ENCODE results near the gene STK10.

The STK10 gene

DNA sequence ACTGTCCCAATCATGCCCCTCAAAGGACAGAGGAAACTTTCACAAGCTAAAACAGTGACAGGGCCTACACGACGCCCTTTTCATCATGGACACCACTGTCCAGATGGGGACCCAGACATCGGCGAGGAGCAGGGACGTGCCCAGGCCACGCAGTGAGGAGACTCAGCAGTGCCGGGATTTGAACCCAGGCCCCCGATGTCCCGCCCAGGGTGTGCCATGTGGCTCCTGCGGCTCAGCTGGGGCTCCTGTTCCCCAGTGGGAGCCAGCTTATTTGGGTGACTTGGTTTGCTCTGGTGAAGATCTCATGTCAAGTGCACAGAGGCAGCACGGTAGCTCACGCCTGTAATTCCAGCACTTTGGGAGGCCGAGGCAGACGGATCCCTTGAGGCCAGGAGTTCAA, 82.2 kb downstream of the STK10 start:
- no peak for DNase-seq

DNA sequence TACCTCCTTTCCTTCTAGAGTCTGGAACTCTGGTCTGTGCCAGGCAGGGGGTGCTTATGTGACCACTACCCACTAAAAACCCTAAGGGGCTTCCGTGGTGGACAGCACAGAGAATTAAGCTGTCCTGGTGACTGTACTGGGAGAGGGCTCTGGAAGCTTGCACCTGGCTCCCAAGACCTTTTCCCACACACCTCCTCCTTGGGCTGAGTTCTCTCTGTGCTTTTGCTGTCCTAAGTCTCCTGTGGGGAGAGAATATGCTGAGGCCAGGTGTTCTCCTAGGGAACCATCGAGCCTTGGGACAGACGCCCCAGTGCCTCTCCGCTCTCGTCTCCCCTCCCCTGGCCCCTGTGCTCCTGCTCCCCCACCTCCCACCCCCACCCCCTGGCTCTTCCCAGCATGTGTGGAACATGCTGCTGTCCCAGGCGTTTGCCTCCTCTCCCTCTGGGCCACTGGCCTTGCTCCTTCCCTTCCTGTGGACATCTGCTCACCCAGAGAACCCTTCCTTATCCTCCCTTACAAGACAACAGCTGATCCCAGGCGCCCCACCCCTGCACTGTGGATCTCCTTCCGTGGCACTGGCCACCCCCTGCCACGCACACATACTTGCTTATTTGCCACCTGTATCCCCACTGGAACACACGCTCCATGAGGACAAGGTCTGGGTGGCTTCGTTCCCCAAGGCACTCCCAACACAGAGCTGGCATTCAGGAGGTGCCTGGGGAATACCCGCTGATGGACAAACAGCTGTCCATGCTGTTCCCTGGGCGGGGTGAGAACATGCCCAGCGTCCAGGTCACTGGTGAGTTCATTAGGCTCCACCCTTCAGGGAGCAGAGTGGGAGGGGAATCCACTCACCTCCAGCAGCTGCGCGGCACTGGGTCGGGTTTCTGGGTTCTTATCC, 83.0 kb downstream of the STK10 start:
- no peak for DNase-seq

DNA sequence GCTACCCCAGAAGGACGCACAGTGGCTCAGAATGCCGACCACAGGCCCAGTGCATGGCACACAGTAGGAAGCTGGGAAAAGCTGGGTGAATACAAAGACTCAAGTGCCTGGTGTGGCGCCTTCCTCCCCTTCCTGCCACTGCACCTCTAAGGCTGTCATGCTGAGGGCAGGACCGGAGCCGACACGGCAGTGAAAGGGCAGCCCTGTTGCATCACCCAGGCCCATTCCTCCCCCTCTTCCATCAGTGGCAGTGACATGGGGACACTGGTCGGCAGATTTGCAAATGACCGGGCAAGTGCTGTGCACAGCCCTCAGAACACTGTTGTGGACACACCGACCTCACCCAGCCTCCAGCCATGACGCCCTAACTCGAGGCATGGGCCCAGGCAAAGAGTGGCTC, 84.0 kb downstream of the STK10 start:
- no peak for DNase-seq

DNA sequence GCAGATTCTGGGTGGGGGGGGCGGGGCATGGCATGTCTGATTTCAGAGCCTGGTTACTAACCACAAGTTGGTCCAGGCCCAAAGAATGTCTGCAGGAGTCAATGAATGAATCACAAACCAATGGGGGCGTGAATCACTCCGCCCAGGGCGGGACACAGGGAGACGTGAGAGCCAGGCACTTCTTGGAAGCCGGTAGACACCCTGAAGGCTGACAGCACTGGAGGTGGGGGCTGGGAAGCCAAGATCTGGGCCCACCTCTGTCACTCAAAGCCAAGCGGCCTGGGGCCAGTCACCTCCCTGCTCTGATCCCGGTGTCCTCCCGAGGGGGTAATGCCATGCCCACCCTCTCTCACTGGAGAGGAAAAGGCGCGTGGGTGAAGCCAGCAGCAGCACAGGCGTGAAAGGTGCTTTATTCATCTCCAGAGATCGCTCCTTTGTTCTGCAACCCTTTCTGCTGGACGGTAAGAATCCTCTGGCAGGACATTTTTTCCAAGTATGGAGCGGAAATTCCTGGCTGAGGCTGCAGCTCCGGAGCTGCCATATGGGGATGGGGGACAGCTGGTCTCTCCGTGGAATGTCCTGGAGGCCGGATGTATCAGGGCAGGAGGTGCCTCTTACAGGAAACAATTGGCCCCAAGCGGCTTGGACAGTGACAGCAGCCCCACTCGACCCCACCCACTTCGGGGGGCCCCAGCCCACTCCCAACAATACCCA, 85.0 kb downstream of the STK10 start:
- DNase-seq, result no peak

DNA sequence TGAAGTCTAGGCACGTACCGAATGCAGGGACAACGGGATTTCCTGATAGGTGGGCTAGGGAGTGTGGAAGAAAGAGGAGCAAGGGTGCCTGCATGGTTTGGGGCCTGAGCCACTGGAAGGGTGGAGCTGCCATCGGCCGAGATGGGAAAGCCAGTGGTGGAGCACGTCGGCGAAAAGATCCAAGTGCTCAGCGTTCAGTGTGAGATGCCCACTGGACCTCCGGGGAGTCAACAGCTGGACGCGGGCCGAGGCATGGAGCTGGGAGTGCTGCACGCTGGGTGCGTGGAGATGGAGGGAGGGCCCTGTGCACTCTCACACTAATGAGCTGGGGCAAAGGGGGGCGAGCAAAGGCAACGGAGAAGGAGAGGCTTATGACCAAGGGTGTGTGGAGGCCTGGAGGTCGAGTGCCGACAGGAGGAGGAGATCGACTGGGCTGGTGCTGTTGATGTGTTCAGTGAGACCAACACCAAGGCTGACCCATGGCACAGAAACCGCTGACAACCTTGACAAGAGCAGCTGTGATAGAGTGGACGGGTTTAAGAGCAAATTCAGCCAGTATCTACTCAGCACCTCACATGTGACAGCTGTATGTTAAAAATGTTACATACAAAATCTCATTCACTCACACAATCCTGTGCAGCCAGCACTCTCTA, 85.7 kb downstream of the STK10 start:
- no peak for DNase-seq

DNA sequence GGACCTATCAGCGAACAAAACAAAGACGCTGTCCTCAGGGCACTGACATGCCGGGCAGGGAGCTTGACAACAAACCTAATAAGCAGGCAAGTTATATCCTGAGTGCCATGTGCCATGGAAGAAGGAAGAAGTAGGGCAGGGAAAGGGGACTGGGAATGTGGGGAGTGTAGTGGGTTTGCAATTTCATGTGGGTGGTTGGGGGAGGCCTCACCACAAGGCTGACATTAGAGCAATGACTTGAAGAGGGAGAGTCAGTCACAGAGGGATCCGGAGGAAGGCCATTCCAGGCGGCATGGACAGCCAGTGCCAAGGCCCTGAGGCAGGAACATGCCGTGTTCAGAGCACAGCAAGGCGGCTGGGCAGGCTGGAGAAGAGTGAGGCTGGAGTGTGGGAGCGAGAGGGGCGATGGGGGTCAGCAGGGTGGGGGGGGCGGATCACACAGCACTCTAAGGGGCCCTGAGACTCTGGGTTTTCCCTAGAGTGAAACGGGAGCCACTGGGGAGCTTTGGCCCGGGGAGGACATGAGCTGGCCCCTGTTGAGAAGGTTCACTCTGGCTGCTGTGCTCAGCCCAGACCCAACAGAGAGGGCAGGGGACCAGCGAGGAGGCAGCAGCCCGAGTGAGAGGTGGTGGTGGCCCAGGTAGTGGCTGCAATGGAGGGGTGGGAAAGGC, 86.3 kb downstream of the STK10 start:
- no peak for DNase-seq

DNA sequence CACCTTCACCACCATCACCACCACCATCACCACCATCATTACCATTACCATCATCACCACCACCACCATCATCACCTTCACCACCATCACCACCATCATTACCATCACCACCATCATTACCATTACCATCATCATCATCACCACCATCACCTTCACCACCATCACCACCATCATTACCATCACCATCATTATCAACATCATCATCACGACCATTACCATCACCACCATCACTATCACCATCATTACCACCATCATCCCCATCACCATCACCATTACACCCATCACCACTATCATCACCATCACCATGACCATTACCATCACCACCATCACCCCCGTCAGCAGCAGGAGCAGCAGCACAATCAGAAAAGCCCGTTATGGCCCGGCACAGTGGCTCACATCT, 89.1 kb downstream of the STK10 start:
- DNase-seq, result no peak

DNA sequence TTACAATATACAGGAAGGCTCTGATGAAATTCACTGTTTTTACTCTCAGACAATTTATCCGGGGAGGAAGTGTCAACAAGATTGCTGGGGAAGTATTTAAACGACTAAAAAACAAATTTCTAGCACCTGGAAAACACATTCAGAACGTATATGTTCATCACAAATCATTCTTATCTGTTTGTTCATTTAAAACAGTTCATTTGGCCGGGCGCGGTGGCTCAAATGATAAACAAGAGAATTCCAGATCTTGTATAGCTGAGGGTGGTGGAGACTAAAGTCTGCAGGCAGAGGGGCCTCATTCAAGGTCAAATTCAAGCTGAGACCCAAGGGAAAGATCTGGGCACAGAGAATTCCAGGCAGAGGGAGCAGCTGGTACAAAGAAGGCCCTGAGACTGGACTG, 90.0 kb downstream of the STK10 start:
- DNase-seq, result no peak

DNA sequence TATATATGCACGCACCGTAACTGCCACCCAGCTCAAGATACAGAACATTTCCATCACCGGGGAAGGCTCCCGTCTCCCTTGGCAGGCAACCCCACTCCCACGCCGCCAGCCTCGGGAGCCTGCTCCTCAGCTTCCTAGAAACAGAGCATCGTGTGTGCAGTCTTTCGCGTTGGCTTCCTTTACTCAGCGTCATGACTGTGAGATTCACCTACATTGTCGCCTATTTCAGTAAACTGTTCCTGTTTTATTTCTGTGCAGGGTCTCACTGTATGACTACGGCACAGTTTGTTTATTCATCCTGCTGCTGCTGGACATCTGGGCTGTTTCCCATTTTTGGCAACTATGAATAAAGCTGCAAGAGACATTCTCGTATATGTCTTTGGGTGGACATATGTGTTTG, 90.7 kb downstream of the STK10 start:
- no peak for DNase-seq

DNA sequence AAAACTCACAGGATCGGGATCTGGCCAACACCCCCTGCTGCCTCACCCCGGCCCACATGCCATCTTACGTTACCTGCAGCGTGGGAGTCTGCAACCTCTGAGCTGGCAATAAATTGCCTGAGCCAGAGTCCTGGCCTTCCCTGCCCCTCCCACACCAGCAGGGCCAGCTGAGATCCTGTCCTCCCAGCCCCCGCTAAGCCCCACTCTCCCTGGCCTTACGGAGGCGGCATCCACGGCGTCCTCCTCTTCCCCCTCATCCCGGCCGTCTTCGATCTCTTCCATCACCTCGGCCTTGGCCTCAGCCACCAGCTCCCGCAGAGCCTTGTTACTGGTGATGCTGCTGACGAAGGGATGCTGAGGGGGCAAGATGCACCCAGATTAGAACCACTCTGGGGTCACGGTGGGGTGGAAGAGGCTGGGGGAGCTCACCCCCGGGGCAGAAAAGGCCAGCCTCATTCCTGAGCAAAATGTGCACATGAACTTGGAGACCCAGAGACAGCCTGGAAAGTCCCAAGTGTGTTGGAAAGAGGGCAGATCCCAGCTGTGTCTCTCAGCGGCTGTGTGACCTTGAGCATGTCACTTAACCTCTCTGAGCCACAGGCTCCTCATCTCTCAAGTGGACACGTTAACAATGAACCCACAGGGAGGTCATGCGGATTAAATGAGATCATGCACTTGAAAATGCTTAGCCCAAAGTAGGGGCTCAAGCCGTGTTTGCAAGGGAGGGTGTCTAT, 91.7 kb downstream of the STK10 start:
- DNase-seq, result no peak

DNA sequence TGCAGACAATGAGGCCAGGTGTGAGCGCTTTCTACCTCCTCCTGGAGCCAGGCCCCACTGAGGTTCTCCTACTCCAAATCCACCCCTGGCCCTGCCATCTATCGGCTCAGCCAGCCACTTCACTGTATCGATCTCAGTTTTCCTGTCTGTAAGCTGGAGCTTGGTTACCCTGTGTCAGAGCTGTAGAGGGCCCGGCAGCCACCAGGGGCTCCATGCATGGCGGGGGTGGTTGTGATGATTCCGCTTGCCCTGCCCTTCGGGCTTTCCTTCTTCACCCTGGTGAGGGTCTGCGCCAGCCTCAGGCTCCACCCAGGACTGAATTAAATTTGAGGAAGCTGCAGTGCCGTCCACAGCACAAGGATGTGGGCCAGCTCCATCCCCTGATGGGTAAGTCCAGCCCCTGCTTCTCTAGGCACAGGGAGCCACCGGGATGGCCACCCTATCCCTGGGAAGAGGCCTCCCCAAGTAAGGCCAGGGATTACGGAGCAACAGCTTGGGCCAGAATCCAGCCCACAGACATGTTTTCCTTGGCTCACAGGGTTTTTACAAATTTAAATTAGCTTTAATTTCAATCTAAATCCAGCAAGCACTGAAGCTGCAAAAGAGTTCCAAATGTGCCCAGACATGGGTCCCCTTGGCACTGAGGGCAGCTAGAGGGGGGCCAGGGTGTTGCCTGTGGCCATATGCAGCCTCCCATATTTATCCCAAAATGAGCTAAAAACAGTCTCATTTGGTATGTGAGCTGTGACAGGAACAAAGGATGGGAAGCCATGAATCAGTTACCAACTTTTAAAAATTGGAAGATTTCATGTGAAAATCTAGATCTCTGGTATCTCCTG, 92.4 kb downstream of the STK10 start:
- no peak for DNase-seq

DNA sequence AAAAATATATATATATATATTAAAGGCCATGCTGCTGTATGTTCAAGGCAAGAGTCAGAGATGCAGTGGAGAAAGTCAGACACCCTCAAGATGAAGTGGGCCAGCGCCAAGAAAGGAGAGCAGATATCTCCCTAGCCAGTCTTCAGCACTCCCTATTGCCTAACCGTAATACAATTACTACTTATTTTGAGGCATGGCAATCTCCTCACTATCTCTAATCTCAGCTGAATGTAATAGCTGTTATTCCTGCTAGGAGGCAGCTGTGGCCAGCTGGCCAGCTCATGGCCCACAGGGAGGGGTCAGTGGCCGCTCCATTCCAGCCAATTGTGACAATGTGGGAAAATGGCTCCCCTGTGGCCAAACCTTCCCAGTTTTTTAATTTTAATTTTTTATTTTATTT, 94.1 kb downstream of the STK10 start:
- DNase-seq, result no peak

DNA sequence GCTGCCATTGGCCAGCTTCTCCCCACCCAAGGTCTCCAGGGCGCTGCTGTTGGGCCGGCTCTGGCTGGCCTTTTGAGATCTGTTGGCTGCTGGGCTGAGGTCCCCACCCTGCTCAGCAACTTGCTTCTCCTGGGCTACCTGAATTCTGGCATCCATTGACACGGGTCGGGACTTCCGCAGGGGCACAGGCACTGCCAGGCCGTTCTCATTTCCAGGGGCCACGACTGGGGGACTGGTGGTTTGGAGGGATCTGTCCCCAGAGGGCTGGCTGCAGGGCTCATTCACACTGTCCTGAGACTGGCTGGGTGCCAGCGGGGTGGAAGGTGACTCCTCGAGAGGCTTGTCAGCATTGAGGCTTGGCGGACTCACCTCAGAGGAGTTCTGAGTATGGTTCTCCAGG, 94.5 kb downstream of the STK10 start:
- DNase-seq, result no peak

DNA sequence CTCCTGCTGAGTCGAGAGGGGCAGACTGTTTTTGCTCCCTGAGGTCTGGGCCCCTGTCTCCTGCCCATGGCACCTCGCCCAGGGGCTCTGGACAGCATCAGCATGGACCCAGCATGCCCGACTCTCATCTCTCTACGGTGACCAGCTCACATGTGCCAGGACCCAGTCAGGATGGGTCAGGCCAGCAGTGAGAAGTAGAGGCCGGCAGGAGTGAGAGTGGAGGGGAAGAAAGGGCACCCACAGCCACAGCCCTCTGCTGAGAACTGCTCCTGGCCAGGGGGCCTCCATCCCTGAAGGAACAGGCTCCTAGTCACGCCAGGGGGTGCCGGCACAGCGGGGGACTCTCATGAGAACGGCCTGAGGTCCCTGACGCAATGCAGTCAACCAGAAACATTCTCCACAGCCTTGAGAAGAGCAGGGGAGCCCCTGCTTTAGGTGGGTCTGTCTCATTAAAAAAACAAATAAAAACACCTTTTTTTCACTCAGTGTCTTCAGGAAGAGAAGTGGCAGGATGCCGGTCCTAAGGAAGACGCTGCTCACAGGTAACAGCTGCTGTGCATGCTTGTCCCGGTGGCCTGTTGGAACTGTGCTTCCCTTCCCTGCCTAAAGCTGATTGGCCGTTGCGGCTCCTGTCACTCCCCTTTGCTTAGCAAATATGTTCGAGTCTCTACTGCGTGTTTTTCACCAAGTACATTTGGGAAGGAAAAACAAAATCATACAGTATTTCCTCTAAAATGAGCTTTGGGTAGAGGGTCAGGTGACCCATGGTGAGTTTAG, 95.9 kb downstream of the STK10 start:
- DNase-seq, result no peak

DNA sequence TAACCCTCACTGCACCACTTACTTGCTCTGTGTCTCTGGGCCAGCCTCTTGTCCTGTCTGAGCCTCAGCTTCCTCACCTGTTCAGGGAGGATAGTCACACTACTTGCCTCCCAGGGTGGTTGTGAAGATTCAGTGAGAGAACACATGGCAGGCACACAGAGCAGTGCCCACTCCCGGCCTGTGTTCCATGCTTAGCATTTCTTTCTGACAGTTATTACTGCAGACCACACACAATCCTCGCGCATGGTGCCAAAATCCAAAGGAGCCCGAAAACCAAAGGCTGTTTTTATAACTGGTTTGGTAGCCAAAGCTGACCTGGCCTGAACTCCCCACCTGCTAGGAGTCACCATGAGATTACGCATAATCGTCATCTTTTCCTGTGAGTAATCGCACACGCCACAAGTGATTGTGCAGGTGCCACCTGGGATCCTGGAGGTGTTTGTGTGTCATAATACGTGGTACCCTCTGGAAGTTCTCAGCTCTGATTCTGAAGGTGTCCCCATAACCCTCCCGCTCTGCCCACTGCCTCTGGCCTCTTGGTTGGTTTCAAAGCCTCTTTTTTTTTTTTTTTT, 97.0 kb downstream of the STK10 start:
- DNase-seq, result no peak

DNA sequence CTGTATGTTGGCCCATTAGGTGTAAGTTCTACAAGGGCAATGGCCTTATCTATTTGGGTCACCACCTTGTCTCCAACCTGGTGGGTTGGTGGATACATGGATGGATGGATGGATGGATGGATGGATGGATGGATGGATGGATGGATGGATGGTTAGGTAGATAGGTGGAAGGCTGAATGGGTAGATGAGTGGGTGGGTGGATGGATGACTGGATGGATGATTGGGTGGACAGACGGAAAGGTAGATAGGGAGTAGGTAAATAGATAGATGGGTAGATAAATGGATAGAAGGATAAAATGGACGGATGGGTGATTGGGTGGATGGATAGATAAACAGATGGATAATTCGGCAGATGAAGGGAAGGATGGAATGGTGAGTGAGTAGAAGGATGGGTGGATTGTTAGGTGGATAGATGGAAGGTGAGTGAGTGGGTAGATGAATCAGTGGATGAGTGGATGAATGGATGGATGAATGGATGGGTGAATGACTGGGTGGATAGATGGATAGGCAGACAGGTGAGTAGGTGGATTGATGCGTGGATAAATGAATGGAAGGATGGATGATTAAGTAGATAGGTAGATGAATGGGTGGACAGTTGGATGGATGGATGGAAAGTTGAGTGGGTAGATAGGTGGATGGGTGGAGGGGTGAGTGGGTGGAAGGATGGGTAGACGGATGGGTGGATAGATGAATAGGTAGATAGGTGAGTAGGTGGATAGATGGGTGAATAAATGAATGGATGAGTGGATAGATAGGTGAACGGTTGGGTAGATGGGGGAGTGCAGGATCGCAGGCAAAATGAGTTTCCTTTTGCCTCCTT, 98.5 kb downstream of the STK10 start:
- DNase-seq, result no peak

DNA sequence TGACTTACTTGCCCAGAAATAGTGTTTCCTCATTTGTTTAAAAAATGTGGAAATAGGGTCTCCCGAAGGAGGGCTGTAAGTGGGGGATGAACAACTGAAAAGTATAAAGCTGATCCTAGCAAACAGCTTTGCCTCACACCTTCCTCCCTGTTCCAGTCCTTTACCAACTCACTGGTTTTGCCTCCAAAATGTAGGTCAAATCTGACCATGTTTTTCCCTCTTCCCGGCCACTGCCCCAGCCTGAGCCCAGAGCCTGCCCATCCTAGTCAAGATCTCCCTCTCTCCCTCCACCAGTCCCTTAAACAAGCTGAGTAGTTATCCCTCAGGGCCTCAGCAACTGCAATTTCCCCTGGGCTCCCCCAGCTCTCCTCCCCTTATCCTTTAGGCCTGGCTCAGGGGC, 99.2 kb downstream of the STK10 start:
- no peak for DNase-seq

DNA sequence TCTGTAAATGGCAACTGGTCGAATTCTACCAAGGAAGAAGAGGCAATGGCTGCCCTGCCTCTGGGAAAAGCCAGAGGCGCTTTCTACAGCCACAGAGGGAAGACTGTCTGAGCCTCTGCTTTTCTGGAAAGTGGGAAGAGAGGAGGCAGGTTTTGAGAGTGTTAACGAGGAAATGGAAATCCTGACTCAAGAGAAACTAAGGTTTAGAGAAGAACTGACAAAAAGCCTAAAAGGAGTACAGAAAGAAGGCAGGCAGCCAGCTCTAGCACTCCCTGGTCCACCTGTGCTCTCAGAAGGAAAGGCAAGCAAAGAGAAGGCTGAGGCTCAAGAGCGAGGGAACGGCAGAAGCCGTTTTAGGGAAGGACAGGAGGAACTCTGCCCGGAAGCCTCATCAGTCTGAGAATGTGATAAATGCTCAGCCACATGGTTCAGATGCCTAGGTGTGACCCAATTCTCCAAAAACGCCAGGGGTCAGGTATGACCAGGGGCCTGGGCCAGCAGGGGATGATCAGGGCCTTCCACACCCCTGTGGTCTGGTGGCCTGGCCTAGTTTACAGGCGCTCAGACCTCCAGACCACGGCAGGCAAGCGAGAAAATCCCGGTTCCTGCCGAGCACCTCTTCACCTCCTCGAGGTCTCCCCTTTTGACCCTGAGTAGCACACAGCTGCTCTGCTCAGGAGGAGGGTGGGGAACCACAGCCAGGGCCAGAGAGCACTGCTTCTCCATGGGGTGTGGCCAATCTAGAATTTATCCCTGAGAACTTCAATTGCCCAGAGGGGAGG, 101.6 kb downstream of the STK10 start:
- DNase-seq, result no peak

DNA sequence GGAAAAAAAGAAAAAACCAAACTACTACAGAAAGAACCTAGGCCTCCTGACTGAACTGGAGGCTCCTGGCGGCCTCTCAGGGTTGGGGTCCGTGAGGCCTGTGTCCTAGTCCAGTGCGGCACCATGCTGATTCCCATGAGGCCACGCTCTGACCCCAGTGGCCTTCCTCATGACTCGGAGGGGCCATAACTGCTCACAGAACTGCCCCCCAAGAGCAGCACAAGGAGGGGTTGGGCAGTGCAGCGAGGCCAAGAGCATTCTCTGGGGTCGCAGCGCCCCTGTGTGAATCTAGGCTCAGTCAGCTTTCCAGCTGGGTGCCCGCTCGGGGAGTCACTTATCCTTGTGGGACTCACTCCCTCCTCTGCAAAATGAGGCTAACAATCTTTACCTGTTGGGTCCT, 102.3 kb downstream of the STK10 start:
- no peak for DNase-seq

Data from NCI-H1092 (cell line).